Neural cell (in vitro differentiated cells): ENCODE data around the gene DUSP7.
A peak's percentile ranks its signal among the peaks of the same experiment; 100 is the strongest.

Source experiments
- CTCF ChIP-seq: fragments of 450-650 bp; IDR thresholded peaks from 2 replicates; pipeline ENCODE4 v1.5.1; 2014; ENCODE audit warnings: antibody characterized with exemption, mild to moderate bottlenecking, moderate library complexity; ENCODE audit not compliant: poor library complexity, severe bottlenecking
- EP300 ChIP-seq: fragments of 450-650 bp; conservative IDR thresholded peaks from 2 replicates; pipeline ENCODE4 v1.6.1; 2014; ENCODE audit warnings: antibody characterized with exemption, mild to moderate bottlenecking, moderate library complexity; ENCODE audit not compliant: poor library complexity, severe bottlenecking
- EZH2 ChIP-seq: fragments of 200-600, 300-800 bp; shearing (Covaris generic), sonication (generic); IDR thresholded peaks from 2 replicates; pipeline ENCODE4 v1.6.1; 2014; ENCODE audit warnings: antibody characterized with exemption, low read length, borderline replicate concordance, mild to moderate bottlenecking; ENCODE audit not compliant: insufficient read depth, poor library complexity, severe bottlenecking
- MXI1 ChIP-seq: fragments of 450-650 bp; conservative IDR thresholded peaks from 2 replicates; pipeline ENCODE4 v1.6.1; 2014; ENCODE audit warnings: antibody characterized with exemption, mild to moderate bottlenecking; ENCODE audit not compliant: poor library complexity, severe bottlenecking
- POLR2AphosphoS5 ChIP-seq: IDR thresholded peaks from 2 replicates; pipeline ENCODE4 v1.6.1; 2012
- RAD21 ChIP-seq: fragments of 450-650 bp; conservative IDR thresholded peaks from 2 replicates; pipeline ENCODE4 v1.6.1; 2014; ENCODE audit warnings: antibody characterized with exemption, mild to moderate bottlenecking, moderate library complexity
- TAF1 ChIP-seq: IDR thresholded peaks from 2 replicates; pipeline ENCODE4 v1.6.1; 2012; ENCODE audit warnings: low read depth
- TF ChIP-seq, protein P1 (sequence below): IDR thresholded peaks from 2 replicates; pipeline ENCODE4 v1.6.1; 2012; ENCODE audit warnings: borderline replicate concordance

DNA sequence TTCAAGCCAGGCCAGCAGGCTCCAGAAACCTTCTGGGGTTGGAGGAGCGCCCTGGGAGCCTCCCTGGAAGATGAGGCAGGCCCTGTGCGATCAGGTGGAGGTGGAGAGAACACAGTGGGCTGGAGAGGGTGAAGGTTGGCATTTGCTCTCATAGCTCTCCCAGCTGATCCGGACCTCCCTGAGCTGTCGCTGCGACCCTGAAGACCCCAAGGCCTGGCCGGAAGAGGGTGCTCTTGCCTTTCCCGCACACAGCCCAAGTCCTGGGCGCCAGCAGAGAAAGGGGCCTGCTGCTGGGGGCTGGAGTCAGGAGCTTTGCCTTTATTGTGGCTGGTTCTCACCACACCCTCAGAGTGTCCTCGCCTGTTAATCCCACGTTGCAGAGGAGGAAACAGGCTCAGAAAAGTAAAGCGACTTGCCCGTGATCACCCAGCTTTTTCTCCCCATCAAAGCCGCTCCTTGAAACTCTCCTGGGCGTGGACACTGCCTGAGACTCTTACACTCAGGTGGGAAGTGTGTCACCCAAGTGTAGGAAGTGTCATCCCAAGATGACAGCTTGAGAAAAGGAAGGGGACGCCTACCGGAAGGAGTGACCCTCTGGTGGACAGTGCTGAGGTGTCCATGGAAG lies 52.1 kb downstream of the DUSP7 start:
- no peak for TF ChIP-seq EZH2
- no peak for TF ChIP-seq EP300
- TF ChIP-seq CTCF: peak; percentile 81
- no peak for TF ChIP-seq TAF1
- TF ChIP-seq POLR2AphosphoS5: no peak
- TF ChIP-seq, protein P1, sequence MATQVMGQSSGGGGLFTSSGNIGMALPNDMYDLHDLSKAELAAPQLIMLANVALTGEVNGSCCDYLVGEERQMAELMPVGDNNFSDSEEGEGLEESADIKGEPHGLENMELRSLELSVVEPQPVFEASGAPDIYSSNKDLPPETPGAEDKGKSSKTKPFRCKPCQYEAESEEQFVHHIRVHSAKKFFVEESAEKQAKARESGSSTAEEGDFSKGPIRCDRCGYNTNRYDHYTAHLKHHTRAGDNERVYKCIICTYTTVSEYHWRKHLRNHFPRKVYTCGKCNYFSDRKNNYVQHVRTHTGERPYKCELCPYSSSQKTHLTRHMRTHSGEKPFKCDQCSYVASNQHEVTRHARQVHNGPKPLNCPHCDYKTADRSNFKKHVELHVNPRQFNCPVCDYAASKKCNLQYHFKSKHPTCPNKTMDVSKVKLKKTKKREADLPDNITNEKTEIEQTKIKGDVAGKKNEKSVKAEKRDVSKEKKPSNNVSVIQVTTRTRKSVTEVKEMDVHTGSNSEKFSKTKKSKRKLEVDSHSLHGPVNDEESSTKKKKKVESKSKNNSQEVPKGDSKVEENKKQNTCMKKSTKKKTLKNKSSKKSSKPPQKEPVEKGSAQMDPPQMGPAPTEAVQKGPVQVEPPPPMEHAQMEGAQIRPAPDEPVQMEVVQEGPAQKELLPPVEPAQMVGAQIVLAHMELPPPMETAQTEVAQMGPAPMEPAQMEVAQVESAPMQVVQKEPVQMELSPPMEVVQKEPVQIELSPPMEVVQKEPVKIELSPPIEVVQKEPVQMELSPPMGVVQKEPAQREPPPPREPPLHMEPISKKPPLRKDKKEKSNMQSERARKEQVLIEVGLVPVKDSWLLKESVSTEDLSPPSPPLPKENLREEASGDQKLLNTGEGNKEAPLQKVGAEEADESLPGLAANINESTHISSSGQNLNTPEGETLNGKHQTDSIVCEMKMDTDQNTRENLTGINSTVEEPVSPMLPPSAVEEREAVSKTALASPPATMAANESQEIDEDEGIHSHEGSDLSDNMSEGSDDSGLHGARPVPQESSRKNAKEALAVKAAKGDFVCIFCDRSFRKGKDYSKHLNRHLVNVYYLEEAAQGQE: no peak
- no peak for TF ChIP-seq MXI1
- TF ChIP-seq RAD21: peak; percentile 90
